NOMO-1 treated with DMSO at 0.1 percent for 48 hours (cell line): ENCODE results near the gene HGFAC.

Experiments used
- DNase-seq: peaks from one replicate; lab custom pipeline; 2025; ENCODE audit not compliant: unreplicated experiment; lab: John Stamatoyannopoulos, UW

The HGFAC gene

DNA sequence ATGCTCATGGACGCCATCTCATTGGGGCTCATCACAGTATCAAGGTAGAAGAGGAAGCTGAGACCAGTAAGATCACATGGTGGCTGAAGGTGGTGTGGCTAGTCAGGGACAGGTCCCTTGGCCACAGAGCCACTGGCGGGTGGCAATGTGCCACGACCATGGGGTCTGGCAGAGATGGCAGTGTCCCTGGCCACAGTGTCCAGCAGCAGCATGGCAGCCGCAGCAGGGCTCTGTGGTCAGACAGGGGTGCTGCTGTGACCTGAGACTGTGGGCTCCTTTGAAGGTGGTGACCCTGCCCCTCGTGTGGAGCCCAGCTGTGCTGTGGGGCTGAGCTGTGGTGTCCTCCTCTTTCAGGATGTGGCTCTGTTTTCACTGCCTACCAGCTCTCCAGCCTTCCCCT, 19.2 kb downstream of the HGFAC start:
- DNase-seq = no peak

DNA sequence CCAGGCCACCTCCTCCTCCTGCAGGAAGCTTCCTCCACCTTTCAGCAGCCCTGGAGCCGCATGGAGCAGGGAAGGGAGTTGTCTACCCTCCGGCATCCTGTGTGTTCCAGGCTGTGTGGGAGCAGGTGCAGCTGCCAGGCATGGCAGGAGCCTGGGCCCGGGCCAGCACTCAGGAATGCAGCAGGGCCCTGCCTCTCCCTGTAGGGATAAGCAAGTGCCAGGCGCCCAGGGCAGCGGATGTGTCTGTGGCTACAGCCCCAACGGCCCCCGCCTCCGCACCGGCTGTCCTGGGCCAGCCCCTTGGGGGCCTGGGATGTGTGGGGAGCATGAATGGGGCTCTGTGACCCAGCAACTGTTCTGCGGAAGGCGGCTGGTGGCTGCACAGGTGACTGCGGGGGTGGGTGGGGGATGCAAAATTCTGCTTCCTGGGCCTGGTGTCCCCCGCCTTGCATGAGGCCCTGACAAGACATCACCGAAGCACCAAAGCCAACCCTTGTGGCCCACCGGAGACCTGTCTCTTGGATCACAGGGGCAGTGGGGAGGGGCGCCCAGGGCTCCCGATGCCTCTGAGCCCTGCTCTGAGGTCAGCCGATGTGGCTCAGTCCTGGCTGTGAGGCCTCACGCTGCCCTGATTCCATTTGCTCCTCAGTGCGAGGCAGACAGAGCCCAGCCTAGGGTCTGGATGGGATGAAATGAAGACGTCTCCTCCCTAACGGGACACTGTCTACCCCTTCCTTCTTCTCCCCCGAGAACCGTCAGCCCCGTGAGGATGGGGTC, 19.9 kb downstream of the HGFAC start:
- no peak for DNase-seq

DNA sequence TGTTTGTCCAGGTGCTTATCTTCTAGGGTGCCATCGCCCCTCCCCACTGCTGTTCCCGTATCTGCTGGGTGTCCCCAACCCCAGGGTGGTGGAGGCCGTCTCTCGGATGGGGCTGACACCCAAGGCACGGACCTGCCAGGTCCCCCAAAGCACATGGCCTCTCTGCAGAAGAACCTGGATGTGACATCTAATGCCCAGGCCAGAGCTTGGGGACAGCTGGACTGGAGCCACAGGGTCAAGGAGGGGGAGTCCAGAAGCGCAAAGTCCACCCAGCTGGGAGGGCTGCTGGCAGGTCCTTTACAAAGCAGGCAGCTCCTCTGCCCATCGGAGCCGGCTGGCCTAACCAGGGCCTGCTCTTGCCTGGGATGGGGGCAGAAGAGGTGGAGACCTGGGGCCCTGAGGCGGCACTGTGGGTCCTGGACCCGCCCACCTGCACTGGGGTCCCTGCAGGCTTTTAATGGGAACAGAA, 20.6 kb downstream of the HGFAC start:
- no peak for DNase-seq

DNA sequence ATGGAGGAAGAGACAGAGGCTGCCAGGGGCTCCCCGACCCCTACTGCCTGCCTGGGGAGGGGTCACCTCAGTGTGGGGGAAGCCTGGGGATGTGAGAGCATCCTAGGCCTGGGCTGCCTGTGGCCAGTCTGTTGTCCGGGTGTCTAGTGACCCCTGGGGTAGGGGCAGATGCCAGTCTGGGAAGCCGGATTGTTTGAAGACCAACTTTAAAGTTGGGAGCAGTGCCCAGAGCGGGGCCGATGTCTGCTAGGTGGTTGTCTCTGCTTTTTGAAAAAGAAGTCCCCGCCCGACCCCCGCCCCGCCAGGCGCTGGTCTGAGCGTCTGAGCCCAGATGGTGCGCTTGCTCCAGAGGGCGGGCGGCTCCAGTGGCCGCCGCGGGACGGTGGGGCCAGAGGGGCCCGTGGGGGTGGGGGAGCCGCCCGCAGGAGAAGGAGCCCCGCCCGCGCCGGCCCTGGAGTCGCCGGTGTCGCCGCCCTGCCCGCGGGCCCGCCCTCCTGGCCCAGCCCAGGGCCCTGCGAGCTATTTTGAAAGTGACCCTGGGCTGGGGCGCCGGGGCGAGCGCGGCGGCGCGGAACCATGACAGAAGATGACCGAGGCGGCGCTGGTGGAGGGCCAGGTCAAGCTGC, 21.1 kb downstream of the HGFAC start, which contains the start of gene DOK7:
Gene DOK7, plus strand, starts transcription at position 517 of the 626 bp plus-strand sequence. Its CDS starts 70 bp downstream, at position 587.
- DNase-seq = no peak

DNA sequence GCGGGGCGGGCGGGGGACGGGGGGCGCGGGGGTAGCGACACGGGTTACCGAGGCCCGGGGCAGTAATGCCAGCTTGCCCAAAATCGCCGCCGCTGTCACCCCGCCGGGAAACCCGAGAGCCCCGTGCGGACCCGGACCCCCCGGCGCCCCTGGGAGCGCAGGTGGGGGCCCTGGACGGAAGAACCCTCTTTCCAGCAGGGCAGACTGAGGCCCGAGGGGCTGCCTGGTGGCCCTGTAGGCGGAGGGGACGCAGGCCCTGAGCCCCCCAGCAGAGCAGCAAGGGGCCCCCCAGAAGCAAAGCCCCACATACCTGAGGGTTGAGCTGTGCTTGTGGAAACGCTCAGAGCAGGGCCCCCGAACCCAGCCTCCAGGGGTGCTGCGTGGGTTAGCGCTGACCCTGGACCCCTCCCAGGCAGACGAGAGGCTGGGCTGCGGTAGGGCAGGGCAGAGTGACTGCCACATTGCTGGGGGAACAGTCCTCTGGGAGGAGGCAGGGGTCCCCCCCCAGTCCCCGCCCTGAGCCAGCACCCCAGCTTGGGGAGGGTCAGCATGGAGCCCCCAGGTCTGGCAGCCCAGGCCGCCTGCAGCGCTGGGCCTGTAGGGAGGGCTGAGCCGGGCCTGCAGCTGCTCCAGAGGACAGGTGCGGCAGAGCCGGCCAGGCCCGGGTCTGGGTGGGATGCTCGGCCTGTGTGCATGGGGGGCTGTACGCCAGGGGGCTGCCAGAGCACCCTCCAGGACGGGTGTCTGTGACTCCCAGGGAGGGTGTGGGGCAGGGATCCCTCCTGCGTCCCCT, 22.0 kb downstream of the HGFAC start:
- no peak for DNase-seq

DNA sequence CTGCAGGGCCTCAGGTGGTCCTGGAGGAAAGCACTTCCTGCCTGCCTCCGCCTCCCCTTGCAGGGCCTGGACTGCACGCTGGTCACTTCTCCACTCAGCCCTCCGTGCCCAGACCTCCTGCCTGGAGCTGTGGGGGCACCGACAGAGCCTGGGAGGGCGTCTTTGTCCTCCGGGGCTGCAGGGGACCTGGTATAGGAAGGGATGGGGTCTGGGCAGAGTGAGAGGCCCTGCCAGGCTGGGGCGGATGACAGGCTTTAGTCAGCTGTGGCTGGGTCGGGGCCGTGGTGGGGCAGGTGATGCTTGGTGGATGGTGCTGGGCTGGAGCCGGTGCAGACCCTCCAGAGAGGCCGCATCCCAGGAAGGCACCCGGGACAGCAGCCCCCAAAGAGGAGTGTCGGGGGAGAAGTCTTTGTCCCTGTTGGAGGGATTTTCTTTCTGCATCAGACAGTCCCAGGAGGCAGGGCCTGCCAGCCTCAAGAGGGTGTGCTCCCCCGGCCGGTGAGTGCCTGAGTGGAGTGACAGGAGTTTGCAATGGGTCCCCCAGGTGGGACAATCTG, 22.7 kb downstream of the HGFAC start:
- no peak for DNase-seq

DNA sequence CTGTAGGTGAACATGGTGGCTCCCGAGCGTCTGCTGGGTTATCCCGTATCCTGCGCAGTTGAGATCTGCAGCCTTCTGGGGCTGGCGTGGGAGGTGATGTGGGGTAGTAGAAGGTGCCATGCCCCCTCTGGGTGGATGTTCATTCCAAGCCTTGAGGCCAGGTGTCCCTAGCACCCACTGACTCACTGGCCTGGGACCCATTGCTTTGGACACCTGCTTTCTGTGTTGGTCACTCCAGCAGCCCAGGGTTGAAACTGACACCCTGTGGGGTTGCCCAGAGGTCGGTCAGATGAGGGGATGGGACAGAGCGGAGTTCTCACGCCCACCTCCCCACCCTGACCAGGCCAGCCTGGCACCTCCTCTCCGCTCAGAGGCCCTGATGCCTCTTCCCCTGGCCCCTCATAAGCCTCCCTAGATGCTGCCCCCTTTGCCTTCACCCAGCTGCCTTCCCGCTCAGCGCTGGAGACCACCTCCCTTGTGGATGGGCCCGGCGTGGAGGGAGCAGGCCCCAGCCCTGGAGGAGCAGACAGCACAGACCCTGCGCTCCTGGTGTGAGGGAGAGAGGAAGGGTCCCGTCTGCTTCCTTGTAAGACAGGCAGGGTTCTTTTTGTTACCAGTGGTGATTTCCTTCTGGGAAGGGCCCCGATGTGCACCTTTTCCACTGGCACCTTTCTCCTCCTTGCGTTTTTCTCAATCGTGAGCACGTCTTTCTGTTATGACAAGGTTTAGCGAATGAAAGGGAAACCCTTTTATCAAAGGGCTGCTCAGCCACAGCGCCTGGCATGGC, 23.3 kb downstream of the HGFAC start:
- no peak for DNase-seq

DNA sequence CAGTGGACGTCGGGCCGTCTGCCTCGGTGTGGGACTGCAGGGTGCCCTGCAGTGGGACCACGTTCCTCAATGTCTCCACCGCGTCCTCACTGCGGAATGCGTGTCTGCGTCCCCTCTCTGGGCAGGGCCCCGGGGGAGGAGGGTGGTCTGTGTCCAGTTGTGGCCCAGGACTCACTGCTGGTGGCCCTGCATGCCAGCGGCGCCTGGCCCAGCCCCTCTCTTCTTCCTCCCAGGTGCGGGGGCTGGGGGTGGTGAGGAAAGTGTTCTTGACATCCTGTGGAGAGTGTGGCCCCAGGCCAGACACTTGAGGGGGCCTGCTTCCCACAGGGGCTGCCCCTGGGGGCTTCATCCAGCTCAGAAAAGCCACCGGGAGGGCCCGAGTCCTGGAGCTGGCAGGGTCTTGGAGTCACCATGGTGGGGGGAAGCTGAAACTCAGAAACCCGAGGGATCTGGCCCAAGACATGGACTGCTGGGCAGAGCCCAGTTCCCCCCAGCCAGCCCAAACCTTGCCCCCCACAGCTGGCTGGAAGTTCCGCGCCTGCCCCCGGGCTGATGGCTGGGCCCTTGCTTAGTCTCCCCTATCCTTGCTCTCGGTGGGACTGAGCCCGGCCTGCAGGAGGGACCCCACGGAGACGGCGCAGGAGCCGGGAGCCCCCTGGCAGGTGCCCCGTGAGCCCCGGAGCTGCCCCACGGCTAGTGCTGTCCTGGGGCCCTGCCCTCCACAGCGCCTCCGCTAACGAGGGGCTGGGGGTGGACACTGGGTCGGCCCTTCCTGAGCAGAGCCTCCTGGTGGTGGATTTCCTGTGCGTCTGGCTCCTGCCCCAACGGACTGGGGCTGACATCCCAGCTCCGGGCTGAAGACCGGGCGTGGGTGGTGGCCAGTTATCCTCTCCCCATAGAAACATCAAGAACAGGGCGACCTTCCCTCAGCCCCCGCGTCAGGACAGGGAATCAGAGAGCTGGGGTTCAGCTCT, 24.2 kb downstream of the HGFAC start:
- no peak for DNase-seq

DNA sequence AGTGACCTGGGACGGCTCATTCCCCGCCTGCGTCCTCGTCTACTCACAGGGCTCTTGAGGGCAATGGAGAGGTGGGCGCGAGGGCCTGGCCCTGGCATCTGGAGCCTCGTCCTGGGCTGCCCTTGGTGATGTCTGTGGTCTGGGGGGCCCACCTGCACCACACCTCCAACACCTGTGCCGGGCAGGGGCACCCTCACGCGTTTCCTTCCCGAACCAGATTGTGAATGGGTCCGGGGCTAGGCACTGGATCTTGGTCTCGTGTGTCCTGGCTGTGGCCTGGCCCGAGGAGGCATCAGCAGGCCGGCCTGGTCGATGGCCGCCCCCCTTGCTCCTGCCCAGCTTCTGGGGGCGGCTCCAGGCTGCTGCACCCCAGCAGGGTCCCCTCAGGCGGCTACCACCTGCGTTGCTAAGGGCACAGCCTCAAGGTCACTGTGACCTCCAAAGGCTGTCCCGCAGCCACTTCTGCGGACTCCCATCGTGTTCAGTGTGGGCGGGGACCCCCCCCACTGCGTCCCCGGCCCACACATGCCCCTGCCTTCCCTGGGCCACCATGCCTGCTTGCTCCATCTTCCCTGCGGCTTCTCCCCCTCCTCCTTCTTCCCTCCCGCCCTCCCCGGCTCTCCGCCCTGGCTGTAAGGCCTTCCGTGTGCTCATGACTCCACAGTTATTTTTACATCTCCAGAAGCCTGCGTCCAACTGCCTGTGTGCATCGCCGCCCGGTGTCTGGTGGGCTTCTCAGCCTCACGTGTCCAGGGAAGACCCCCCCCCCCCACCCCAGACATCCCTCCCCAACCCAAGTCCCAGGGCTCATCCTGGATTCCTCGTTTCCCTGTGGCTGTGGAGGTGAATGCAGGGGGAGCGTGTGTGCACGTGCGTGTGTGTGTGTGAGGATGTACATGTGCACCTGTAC, 25.2 kb downstream of the HGFAC start:
- DNase-seq = no peak

DNA sequence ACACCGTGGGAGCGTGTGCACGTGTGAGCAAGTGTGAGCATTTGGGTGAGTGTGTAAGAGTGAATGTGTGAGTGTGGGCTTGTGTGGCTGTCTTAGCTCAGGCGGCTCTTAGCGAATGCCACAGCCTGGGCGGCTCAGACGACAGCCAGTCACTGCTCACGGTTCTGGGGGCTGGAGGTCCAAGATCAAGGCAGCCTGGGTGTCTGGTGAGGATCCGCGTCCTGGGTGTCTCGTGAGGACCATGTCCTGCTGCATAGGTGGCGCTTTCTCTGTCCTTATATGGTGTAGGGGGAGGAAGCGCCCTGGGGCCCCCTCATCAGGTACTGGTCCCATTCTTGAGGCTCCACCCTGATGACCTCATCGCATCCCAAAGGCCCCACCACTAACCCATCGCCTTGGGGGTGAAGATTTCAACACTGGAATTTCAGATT, 25.8 kb downstream of the HGFAC start:
- no peak for DNase-seq

DNA sequence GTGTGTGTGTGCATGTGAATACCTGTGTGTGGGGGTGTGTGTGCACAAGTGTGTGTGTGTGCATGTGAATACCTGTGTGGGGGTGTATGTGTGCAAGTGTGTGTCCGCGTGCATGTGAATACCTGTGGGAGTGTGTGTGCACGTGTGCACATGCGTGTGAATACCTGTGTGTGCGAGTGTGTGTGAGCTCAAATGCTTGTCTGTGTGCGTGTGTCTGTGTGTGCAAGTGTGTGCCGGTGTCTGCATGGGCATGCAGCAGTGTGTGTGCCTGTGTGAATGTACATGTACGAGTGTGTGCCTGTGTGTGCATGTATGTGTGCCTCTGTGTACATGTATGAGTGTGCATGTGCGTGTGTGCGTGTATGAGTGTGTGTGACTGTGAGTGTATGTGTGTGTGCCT, 26.4 kb downstream of the HGFAC start:
- no peak for DNase-seq

DNA sequence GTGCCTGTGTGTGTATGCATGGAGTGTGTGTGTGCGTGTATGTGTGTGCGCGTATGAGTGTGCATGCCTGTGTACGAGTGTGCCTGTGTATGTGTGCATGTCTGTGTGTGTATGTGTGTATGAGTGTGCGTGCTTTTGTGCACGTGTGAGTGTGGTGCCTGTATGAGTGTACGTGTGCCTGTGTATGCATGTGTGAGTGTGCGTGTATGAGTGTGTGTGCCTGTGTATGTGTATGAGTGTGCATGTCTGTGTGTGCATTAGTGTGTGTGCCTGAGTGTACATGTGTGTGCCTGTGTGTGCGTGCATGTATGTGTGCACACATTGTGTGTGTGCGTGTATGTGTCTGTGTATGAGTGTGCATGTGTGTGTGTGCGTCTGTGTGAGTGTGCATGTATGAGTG, 27.0 kb downstream of the HGFAC start:
- DNase-seq = no peak

DNA sequence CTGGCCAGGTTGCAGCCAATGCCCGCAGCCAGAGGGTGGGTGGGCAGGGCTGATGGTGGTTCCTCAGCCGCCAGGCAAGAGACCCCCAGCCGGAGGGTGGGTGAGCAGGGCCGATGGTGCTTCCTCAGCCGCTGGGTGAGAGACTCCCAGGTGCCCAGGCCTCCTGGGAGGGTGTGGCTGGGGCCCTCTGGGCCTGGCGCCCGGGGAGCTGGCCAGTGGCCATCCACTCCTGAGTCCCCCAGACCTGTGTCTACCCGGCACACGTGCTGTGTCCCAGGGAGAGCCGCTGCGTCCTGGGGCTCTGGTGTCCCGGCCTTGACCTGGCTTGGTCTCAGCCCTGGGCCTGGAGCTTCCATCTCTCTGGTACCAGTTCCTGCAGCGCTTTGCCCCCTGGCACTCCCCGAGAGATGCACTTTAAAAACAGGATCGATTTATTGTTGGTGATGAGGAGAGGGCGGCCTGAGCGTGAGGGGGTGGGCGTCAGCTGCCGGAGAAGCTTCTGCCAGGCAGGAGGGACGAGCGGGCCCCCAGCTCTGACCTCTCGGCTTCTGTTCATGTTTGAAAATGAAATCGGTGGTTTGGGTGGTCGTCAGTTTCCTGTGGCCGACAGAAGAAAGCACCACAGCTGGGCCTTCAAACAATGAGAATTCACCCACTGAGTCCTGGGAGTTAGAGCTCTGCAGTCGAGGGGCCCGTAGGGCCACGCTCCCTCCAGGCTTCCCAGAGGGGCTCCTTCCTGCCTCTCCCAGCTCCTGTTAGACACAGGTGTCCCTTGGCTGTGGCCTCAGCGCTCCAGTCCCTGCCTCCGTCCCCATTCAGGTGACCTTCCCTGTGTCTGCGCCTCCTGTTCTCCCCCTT, 27.8 kb downstream of the HGFAC start:
- no peak for DNase-seq

DNA sequence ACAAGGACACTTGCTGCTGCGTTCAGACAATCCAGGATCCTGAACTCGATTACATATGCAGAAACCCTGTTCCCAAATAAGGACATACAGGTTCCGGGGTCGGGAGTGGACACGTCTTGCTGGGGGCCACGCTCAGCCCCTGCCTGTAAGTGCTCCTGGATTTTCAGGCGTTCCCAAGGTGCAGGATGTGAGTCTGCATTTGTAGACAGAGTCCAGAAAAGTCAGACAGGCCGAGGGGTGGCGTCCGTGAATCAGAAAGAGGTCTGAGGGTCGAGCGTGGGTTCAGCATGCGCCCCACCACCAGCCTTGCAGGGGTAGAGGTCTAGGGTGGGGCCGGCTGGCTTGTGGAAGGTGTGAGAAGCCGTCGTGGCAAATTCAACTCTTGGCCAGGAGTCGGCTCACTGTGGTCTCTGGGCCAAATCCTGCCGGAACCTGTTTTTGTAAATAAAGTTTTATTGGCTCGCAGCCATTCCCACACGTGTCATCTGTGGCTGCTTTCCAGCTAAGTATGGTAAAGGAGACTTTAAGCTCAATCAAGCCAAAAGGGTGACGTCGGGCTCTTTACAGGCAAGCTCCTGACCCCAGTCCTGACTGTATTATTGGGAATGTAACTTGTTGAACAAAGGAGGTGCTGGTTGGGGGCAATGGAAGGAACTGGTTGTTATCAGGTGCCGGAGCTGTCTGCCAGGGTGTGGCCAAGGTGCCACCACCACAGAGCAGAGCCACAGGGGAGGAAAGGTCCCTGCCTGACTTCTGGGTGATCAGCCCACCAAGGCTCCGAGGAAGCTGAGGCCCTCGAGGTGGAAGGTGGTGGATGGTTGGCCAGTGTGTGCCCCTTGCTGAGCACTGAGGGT, 28.7 kb downstream of the HGFAC start:
- DNase-seq = no peak

DNA sequence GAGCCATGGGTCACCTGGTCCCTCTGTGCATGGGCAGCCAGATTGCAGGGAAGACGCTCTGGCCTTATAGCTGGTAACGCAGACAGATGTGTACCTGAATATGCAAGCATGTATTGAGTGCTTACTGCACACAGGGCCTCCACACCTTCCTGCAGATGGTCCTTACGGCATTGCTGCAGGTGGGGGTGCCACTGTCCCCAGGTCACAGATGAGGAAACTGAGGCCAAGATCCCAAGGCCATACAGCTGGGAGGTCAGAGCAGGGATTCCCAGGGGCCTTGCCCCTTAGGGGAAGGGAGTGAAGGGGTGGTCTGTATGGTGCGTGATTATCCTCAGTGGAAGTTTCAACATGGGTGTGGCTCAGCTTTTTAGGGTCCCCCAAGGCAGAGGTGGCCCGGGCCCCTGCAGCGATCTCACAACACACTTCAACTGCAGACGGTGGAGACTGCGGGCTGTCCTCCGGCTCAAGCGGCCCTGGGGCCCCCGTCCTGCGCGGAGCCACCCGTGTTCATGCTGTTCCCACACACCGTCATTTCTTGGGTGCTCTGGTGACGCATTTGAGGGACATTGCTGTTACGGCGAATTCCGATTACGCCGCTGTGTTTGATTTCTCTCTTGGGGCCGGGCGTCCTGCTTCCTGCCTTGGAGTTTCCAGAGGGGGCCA, 29.5 kb downstream of the HGFAC start:
- DNase-seq = no peak

DNA sequence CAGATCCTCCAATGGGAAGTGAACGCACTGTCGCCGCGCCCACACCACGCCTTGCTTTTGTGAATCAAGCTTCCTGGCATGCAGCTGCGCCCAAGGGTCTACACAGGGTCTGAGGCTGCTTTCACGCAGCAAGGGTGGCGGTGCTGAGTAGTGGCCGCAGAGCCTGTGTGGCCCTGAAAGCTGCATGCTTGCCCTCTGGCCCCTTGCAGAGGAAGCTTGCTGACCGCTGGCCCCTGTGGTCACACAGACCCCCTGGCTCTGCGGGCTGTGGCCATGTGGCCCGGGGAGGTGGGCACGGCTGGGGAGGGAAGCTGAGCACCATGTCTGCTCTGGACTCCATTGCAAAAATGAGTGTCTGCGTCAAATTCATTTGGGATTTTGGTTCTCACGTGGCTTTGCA, 30.1 kb downstream of the HGFAC start:
- no peak for DNase-seq
